Measurements from ENCODE around the gene SLC11A2. TPM values are rescaled to one million over a fixed set of nuclear protein-coding genes. Genes with fewer than 3 reads are reported as not detected.

SLC11A2 gene
- total and polyA plus RNA-seq, 2 of the 13 experiments (the other 11 are each of a cell fraction or from before 2014, with no cell fraction given), result 71.7 to 77.0 TPM

DNA sequence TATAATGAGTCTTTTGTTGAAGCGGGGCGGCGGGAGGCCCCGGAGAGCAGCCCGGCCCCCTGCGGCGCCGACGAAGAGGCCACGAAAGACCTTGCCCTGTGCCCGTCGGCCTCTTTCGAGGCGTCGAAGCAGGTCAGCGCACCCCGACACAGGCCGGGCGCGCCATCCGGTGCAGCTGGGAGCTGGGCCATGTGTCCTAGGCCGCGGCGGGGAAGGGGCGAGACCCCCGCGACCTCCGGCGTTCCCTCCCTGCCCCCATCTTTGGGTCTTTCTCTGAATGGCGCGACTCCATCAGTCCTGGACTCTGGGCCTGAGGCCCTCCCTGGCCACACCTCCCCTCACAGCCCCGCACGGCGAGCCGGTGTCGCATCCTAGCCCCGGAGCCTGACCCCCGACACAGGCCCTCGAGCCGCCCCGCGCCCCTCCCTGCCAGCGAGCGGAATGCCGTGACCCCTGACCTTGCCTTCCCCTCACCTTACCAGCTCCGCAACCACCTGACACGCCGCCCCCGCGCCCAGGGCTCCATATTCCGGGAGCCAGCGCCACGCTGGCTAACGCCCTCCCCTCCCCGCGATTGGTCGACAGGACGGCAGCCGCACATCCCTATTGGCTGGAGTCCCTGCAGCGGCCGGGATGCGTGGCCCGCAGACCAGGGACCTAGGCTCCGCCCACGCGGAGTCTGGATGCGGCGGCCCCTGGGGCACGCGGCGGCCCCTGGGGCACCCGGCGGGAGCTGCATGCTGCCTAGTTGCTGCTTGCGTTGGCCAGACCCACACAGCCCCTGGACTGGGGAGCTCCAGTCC, at the start of gene SLC11A2 (continued):
- TF ChIP-seq ATF6 (CRISPR knock-in tag; conservative IDR thresholded peaks at IDR 0.05) (no peak), ZNF180 (CRISPR knock-in tag; IDR thresholded peaks at IDR 0.05; ENCODE audit: borderline replicate concordance, low read depth) (no peak), HNRNPLL (IDR thresholded peaks at IDR 0.05; ENCODE audit: low read depth, low read length, poor library complexity, severe bottlenecking) (peak; percentile 79), ATM (IDR thresholded peaks at IDR 0.05; ENCODE audit: borderline replicate concordance) (no peak), ZNF740 (CRISPR knock-in tag; IDR thresholded peaks at IDR 0.05) (no peak), THAP8 (CRISPR knock-in tag; IDR thresholded peaks at IDR 0.05; ENCODE audit: borderline replicate concordance) (peak; percentile 97), NFKBIZ (CRISPR knock-in tag; IDR thresholded peaks at IDR 0.05) (peak; percentile 32; the same call in 1 of the 2 replicates), ARID3A (IDR thresholded peaks at IDR 0.05; ENCODE audit: low read depth, low read length) (no peak), ZFYVE20 (CRISPR knock-in tag; IDR thresholded peaks at IDR 0.05; ENCODE audit: borderline replicate concordance, low read depth) (peak; percentile 78), ZSCAN12 (CRISPR knock-in tag; IDR thresholded peaks at IDR 0.05) (peak; percentile 19; the same call in 1 of the 2 replicates), ZNF296 (CRISPR knock-in tag; conservative IDR thresholded peaks at IDR 0.05) (0 out of 2 replicates have a peak, but pooled peaks have one; percentile 41), ELF1 (CRISPR knock-in tag; IDR thresholded peaks at IDR 0.05) (peak; percentile 58), TEAD2 (CRISPR knock-in tag; IDR thresholded peaks at IDR 0.05) (no peak), STAT5B (CRISPR knock-in tag; IDR thresholded peaks at IDR 0.05) (no peak), ZNF143 (CRISPR knock-in tag; IDR thresholded peaks at IDR 0.05) (no peak), HMGA1 (CRISPR knock-in tag; conservative IDR thresholded peaks at IDR 0.05) (no peak), FOXA1 (IDR thresholded peaks at IDR 0.05) (no peak), FOXA1 (CRISPR knock-in tag; IDR thresholded peaks at IDR 0.05) (peak; percentile 0), ZNF724P (CRISPR knock-in tag; IDR thresholded peaks at IDR 0.05; ENCODE audit: borderline replicate concordance) (peak; percentile 39), JUNB (CRISPR knock-in tag; IDR thresholded peaks at IDR 0.05; ENCODE audit: borderline replicate concordance) (no peak), ZNF879 (CRISPR knock-in tag; IDR thresholded peaks at IDR 0.05) (peak; percentile 18; the same call in 1 of the 2 replicates), ZBTB8A (CRISPR knock-in tag; IDR thresholded peaks at IDR 0.05; ENCODE audit: borderline replicate concordance, low read depth) (no peak; the same call in 1 of the 2 replicates)
- TF ChIP-seq, protein P1, sequence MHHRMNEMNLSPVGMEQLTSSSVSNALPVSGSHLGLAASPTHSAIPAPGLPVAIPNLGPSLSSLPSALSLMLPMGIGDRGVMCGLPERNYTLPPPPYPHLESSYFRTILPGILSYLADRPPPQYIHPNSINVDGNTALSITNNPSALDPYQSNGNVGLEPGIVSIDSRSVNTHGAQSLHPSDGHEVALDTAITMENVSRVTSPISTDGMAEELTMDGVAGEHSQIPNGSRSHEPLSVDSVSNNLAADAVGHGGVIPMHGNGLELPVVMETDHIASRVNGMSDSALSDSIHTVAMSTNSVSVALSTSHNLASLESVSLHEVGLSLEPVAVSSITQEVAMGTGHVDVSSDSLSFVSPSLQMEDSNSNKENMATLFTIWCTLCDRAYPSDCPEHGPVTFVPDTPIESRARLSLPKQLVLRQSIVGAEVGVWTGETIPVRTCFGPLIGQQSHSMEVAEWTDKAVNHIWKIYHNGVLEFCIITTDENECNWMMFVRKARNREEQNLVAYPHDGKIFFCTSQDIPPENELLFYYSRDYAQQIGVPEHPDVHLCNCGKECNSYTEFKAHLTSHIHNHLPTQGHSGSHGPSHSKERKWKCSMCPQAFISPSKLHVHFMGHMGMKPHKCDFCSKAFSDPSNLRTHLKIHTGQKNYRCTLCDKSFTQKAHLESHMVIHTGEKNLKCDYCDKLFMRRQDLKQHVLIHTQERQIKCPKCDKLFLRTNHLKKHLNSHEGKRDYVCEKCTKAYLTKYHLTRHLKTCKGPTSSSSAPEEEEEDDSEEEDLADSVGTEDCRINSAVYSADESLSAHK (CRISPR knock-in tag; IDR thresholded peaks at IDR 0.05; ENCODE audit: borderline replicate concordance), result no peak

Measured in HepG2 (cell line).